HG03565 (cell line): ENCODE data around the gene ZNF586.
"Not testable (repeated sequence)": the region's sequence is repeated elsewhere in the genome, so short reads cannot be mapped to it uniquely, and the experiment has no call there.

Experiments
- ATAC-seq: cut with Tn5 transposase; IDR thresholded peaks from one replicate; pipeline ENCODE4 v1.9.1; 2021; ENCODE audit warnings: mild to moderate bottlenecking, moderate library complexity; ENCODE audit not compliant: unreplicated experiment

Gene ZNF586

GRCh38 chr19:57769345-57770131 is at the start of gene ZNF586:
Gene ZNF586 (plus strand): TSS chr19:57769676. CDS start chr19:57769843, 167 bp downstream.
- ATAC-seq = peak; percentile 95

DNA sequence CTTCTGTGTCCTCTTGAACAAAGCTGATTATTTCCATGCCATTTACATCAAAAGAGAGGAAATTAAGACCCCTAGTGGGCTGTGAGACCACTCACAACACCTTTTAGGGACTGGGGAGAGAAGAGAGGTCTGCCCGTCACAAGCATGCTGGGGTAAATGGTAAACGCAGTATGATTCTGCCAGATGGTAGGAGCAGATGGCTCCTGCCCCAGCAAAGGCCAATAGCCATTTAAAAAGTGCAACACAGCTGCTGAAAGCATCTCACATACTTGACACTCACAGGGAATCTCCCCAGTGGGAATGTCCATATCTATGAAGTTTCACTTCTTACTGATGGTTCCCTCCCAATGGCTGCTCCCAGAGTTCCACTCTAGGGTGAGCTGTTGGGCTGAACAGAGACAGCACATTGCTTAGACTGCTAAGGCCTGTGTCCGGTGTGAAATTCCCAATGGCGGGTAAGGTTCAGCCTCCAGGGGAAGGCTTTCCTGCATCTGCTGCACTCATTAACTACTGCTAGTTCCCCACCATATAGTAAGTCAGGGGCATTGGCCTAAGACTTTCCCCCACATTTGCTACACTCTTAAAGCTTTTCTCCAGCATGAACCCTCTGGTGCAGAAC is 49.5 kb upstream of the ZNF586 start:
- ATAC-seq = no peak

GRCh38 chr19:57720878-57721277 is 48.6 kb upstream of the ZNF586 start:
- ATAC-seq = no peak

DNA sequence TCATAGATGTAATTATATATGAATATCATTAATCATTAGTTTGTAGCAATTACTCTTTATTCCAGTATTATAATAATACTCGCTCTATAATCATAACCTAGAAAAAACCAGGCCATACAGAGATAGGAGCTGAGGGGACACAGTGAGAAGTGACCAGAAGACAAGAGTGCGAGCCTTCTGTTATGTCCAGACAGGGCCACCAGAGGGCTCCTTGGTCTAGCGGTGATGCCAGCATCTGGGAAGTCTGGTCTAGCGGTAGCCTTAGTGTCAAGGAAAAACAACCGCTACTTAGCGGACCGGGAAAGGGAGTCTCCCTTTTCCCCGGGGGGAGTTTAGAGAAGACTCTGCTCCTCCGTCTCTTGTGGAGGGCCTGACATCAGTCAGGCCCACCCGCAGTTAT is 31.2 kb upstream of the ZNF586 start:
- not testable (repeated sequence) for ATAC-seq

GRCh38 chr19:57738770-57739169 is 30.7 kb upstream of the ZNF586 start:
- not testable (repeated sequence) for ATAC-seq

DNA sequence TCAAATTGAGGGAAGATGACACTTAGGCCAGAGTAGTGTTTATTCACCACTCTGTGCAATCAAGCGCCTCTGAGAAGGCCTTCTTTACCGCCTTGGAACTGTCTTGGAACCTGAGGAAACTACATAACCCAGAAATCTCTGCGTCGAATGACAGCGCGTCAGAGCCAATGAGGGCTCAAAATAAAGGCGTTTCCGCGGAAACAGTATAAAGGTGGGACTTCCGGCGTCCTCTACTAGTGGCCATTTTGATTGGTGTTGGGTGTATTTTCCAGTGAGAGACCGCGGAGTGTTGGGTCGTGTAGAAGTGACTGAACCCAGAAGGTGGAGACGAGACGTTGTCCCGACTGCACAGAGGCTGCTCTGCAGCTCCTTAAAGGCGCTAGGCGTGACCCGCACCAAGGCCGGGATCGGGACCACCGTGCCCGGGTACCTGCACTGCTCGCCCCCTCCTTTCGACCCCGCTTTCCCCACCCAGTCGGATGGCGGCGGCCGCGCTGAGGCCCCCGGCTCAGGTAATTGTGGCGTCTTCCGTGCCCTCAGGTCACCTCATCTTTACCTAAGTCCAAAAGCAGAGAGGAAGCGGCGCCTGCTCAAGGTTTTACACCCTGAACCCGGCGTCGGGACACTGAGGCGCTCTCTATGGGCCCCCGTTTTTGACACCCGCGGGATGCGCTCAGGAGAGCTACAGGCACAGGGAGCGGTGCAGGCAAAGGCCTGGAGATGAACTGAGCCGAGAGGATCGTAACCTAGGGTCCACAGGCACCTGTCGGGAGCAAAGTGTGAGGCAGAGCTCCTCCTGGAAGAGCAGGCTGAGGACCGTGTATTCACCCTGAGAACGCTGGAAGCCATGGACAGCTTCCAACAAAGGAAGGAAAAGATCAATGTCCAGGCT is 22.6 kb upstream of the ZNF586 start, which contains the start of gene ZNF776:
Gene ZNF776, plus strand, starts transcription at position 236 of the 892 bp plus-strand sequence. Its CDS starts 244 bp downstream, at position 480.
- ATAC-seq = peak; percentile 97

GRCh38 chr19:57747472-57747807 is 22.0 kb upstream of the ZNF586 start:
- ATAC-seq = no peak

GRCh38 chr19:57748029-57748428 is 21.4 kb upstream of the ZNF586 start:
- no peak for ATAC-seq

- no peak for ATAC-seq
These were observed 15.3 kb upstream of the ZNF586 start for GRCh38 chr19:57754091-57754673.

DNA sequence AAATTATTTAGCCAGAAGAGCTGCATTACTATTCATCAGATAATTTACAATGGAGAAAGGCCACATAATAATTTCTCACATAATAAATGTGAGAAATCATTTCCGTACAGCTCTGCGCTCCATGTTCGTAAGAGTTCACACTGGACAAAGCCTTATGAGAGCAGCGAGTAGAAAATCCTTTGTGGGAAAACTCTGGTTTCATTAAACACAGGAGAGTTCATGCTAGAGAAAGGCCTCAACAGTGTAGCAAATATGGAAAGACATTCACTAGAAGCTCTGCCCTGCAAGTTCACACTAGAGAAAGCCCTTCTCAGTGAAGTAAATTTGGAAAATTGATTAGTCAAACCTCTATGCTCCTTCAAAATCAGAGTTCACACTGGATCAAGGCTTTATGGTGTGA is 14.4 kb upstream of the ZNF586 start:
- no peak for ATAC-seq

- no peak for ATAC-seq
These were observed 11.5 kb upstream of the ZNF586 start for GRCh38 chr19:57757941-57758340.

DNA sequence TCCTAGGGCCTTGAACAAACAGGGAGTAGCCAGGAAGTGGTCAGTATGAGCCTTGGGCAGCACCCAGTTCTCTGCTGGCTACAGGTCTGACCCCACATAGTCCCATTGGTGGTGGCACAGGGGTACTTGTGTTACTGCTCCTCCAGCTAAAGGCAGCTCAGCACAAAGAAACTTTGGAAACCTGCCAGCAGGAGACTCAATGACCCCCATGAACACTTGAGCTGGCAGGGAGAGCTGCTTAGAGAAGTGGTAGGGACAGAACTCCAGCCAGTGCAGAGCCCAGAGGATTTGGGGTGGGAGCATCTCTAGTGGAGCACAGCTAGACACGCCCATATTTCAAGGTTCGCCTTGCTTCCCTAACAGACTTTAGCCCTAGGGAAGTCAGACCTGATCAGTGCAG is 10.4 kb upstream of the ZNF586 start:
- ATAC-seq = no peak

GRCh38 chr19:57771417-57771816 is 1.9 kb downstream of the ZNF586 start:
- no peak for ATAC-seq

- ATAC-seq = no peak
These were observed 4.0 kb downstream of the ZNF586 start for GRCh38 chr19:57773488-57773887.

DNA sequence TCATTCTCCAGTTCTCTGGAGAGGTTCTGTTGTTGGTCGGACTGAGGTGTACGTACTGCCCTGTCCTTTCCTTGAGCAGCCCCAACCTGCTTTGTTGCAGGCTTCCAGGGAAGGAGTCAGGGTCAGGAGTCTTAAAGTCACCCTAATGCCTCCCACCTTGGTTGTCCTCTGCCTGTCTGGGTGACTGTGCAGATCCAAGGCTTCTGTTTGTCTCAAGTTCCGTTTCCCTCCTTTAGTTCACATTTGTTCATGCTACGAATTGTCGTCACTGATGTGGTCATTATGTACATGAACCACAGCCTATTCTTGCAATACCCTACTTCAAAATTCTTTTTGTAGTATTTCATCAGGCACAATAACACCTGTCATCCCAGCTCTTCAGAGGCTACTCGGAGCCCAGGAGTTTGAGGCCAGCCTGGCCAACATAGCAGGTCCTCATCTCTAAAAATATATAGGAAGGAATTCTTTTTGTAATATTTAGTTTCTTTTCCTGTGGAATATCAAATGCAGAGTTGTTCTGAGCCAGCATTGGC is 7.4 kb downstream of the ZNF586 start:
- no peak for ATAC-seq

DNA sequence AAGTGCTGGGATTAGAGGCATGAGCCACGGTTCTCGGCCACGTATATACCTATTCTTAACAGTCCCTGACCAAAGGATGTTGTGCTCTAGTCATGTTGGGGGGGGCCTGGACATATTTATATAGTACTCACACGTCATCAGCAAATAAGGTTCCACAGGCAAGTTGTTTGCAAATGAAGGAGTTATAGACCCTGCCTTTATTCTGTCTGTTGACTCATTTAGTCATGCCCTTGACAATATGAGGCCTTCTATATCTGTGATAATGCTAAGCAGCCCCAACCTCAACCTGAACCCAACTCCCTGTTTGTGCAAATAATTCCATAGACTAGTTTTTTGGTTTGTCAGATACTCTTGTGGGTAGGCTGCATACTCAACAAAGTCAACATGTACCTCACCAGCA is 8.9 kb downstream of the ZNF586 start:
- ATAC-seq = no peak

DNA sequence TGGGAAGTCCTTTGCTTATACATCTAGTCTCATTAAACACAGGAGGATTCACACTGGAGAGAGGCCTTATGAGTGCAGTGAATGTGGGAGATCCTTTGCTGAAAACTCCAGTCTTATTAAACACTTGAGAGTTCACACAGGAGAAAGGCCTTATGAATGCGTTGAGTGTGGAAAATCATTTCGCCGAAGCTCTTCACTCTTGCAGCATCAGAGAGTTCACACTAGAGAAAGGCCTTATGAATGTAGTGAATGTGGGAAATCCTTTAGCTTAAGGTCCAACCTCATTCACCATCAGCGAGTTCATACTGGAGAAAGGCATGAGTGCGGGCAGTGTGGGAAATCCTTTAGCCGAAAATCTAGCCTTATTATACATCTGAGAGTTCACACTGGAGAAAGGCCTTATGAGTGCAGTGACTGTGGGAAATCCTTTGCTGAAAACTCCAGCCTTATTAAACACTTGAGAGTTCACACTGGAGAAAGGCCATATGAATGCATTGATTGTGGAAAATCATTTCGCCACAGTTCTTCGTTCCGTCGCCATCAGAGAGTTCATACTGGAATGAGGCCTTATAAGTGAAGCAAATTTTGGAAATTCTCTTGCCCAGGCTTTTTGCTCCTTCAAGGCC is 9.9 kb downstream of the ZNF586 start:
- ATAC-seq = no peak

DNA sequence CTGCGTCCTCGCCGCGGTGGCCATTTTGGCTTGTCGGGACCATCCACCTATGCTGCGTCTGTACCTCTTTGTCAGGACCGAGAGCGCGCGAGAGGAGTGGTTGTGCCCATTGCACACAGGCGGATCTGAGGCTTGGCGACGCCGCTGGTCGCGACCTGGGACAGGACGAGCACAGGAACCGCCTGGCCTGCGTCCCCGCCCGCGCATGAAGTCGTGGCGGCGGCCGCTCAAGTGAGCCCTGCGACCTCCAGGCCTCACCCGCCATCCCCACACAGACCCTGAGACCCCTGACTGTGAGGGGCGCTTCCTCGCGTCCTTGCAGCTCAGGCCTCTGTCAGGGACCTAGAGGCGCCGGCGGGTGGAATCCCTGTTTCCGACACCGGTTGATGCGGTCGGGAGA is 16.8 kb downstream of the ZNF586 start:
- no peak for ATAC-seq

GRCh38 chr19:57786906-57787305 is 17.4 kb downstream of the ZNF586 start:
- ATAC-seq = no peak

- no peak for ATAC-seq
These were observed 18.7 kb downstream of the ZNF586 start for GRCh38 chr19:57788114-57788692.
